ENCODE data around the gene DHRS1. TPM values are rescaled to one million over a fixed set of nuclear protein-coding genes. Genes with fewer than 3 reads are reported as not detected.

Gene DHRS1
- total RNA-seq, 1 donor from 2014 or later: 31.4 TPM

GRCh38 chr14:24260026-24260779 lies 39.4 kb downstream of the DHRS1 start:
- no peaks in the 10 kb centered on the region for H3K27me3 Mint-ChIP-seq
- H3K36me3 Mint-ChIP-seq: no peaks in the 10 kb centered on the region
- H3K4me3 Mint-ChIP-seq: no peak overlapping the region
- H3K9me3 Mint-ChIP-seq: no peaks in the 10 kb centered on the region
- no peak for TF ChIP-seq CTCF (conservative IDR thresholded peaks at IDR 0.05)
- DNase-seq (ENCODE audit: extremely low spot score, unreplicated experiment): no peak
- peaks cover 3% of the 10 kb centered on the region for H3K4me1 Mint-ChIP-seq (ENCODE audit: unreplicated experiment)
- peak overlapping the region; percentile 84 for H3K27ac Mint-ChIP-seq

- Mint-ChIP-seq H3K4me3 (no peak overlapping the region), H3K36me3 (no peaks in the 10 kb centered on the region), H3K27me3 (no peaks in the 10 kb centered on the region), H3K9me3 (no peaks in the 10 kb centered on the region), H3K27ac (peak overlapping the region; percentile 84), H3K4me1 (ENCODE audit: unreplicated experiment) (peaks cover under 1% of the 10 kb centered on the region)
- no peak for TF ChIP-seq CTCF (conservative IDR thresholded peaks at IDR 0.05)
- DNase-seq (ENCODE audit: extremely low spot score, unreplicated experiment): no peak
These were observed 40.1 kb downstream of the DHRS1 start for GRCh38 chr14:24259282-24260025.

GRCh38 chr14:24258548-24259265 lies 40.9 kb downstream of the DHRS1 start:
- no peaks in the 10 kb centered on the region for H3K27me3 Mint-ChIP-seq
- no peak overlapping the region for H3K4me3 Mint-ChIP-seq
- no peak for DNase-seq (ENCODE audit: extremely low spot score, unreplicated experiment)
- no peaks in the 10 kb centered on the region for H3K36me3 Mint-ChIP-seq
- H3K27ac Mint-ChIP-seq: peak overlapping the region; percentile 84
- TF ChIP-seq CTCF (conservative IDR thresholded peaks at IDR 0.05): no peak
- H3K4me1 Mint-ChIP-seq (ENCODE audit: unreplicated experiment): no peaks in the 10 kb centered on the region
- no peaks in the 10 kb centered on the region for H3K9me3 Mint-ChIP-seq

- Mint-ChIP-seq H3K36me3 (no peaks in the 10 kb centered on the region), H3K4me3 (no peak overlapping the region), H3K27me3 (no peaks in the 10 kb centered on the region), H3K9me3 (no peaks in the 10 kb centered on the region), H3K4me1 (ENCODE audit: unreplicated experiment) (no peaks in the 10 kb centered on the region), H3K27ac (peak overlapping the region; percentile 84)
- DNase-seq (ENCODE audit: extremely low spot score, unreplicated experiment): no peak
- TF ChIP-seq CTCF (conservative IDR thresholded peaks at IDR 0.05): no peak
These were observed 41.5 kb downstream of the DHRS1 start for GRCh38 chr14:24258119-24258518.

- DNase-seq (ENCODE audit: extremely low spot score, unreplicated experiment): no peak
- Mint-ChIP-seq H3K4me1 (ENCODE audit: unreplicated experiment) (no peaks in the 10 kb centered on the region), H3K9me3 (no peaks in the 10 kb centered on the region), H3K4me3 (no peak overlapping the region), H3K27ac (peak overlapping the region; percentile 59), H3K27me3 (no peaks in the 10 kb centered on the region), H3K36me3 (no peaks in the 10 kb centered on the region)
- no peak for TF ChIP-seq CTCF (conservative IDR thresholded peaks at IDR 0.05)
These were observed 42.6 kb downstream of the DHRS1 start for GRCh38 chr14:24256960-24257359.
